Skeletal muscle tissue (tissue), 5 donors: ENCODE data around the gene ASB7. TPM values are rescaled to one million over a fixed set of nuclear protein-coding genes. Genes with fewer than 3 reads are reported as not detected.

Source experiments
- H3K27ac ChIP-seq: one replicate; pipeline ENCODE4 v1.7.0; 2013; ENCODE audit warnings: mild to moderate bottlenecking, low read depth, low read length, inconsistent platforms
- H3K27me3 ChIP-seq, 3 donors: one replicate each; pipeline ENCODE4 v1.7.0; 2013; ENCODE audit warnings: low read length in 3 of 3; ENCODE audit not compliant: control insufficient read depth in 3 of 3, insufficient read depth in 3 of 3
- H3K36me3 ChIP-seq, 3 donors: one replicate each; pipeline ENCODE4 v1.7.0; 2013; ENCODE audit warnings: low read length in 3 of 3; ENCODE audit not compliant: control insufficient read depth in 3 of 3, insufficient read depth in 3 of 3
- H3K4me1 ChIP-seq, 3 donors: one replicate each; pipeline ENCODE4 v1.7.0; 2013; ENCODE audit warnings: low read length in 3 of 3, mild to moderate bottlenecking in 3 of 3; ENCODE audit not compliant: control insufficient read depth in 3 of 3, insufficient read depth in 3 of 3
- H3K4me3 ChIP-seq, 3 donors: one replicate each; pipeline ENCODE4 v1.7.0; 2013; ENCODE audit warnings: low read length in 3 of 3
- H3K9ac ChIP-seq, 3 donors: one replicate each; pipeline ENCODE4 v1.7.0; 2013; ENCODE audit warnings: low read length in 3 of 3, mild to moderate bottlenecking in 3 of 3, moderate library complexity in 2 of 3, low read depth in 1 of 3
- H3K9me3 ChIP-seq, 3 donors: one replicate each; pipeline ENCODE4 v1.7.0; 2013; ENCODE audit warnings: low read length in 3 of 3; ENCODE audit not compliant: control insufficient read depth in 3 of 3
- small RNA-seq: library from RNA; depleted of rRNA; stranded (forward); fragments of <200 nt; gene quantifications from one replicate; pipeline ENCODE3, GENCODE V24; 2014
- total RNA-seq: library from RNA; depleted of rRNA; stranded (reverse); fragments of >200 nt; gene quantifications from one replicate; pipeline ENCODE4 v1.2.3, GENCODE V29; 2014
- donor health status: Osteomylitis.

ASB7 gene
- total RNA-seq, 1 donor from 2014 or later = 9.4 TPM

- Histone ChIP-seq H3K4me1 (peaks cover 0 to 7% (median 0%) of the 10 kb centered on the region in 3 donors), H3K9ac (peak overlapping the region in 1 of 3 donors; percentile 5), H3K36me3 (no peaks in the 10 kb centered on the region), H3K27me3 (no peaks in the 10 kb centered on the region), H3K9me3 (no peaks in the 10 kb centered on the region), H3K4me3 (no peak overlapping the region), H3K27ac (peak overlapping the region; percentile 77)
Measured at GRCh38 chr15:100694381-100695021, 92.1 kb downstream of the ASB7 start.

- Histone ChIP-seq H3K4me1 (peaks cover 0 to 7% (median 0%) of the 10 kb centered on the region in 3 donors), H3K27ac (peak overlapping the region; percentile 77)
Measured at GRCh38 chr15:100695048-100695447, 92.7 kb downstream of the ASB7 start.

GRCh38 chr15:100696452-100696851 is 94.1 kb downstream of the ASB7 start:
- Histone ChIP-seq H3K9me3 (no peaks in the 10 kb centered on the region), H3K27me3 (no peaks in the 10 kb centered on the region), H3K9ac (no peak overlapping the region), H3K36me3 (no peaks in the 10 kb centered on the region), H3K4me3 (no peak overlapping the region), H3K27ac (peak overlapping the region; percentile 25), H3K4me1 (peaks cover 0 to 7% (median 0%) of the 10 kb centered on the region in 3 donors)

More at GRCh38 chr15:100695048-100695447, 92.7 kb downstream of the ASB7 start:
- Histone ChIP-seq H3K4me3 (no peak overlapping the region), H3K36me3 (no peaks in the 10 kb centered on the region), H3K9me3 (no peaks in the 10 kb centered on the region), H3K9ac (no peak overlapping the region), H3K27me3 (no peaks in the 10 kb centered on the region)

Small RNA genes within 50 kb of the gene (small RNA-seq; reads per million reads assigned to genes)
- not detected for gene RF00019
- gene RNU6-181P = not detected

Other genes with a start within 250 kb of the ASB7 start
- 0.52 TPM for gene CERS3, start 73.6 kb upstream of the ASB7 start, total RNA-seq
- 15.1 TPM for gene LINS1, start 405 bp upstream of the ASB7 start, total RNA-seq